GM12878 (cell line): ENCODE data around the gene LTBP4. TPM values are rescaled to one million over a fixed set of nuclear protein-coding genes. Genes with fewer than 3 reads are reported as not detected.

Source experiments
- BHLHE40 ChIP-seq, 2 experiments: fragments of 450-650 bp in 1 of 2; IDR thresholded peaks; 2 replicates each; pipeline ENCODE4 v1.6.1; 2011 to 2017; ENCODE audit warnings: low read depth in 2 of 2, borderline replicate concordance in 1 of 2, improper control_type of control experiment in 1 of 2, low read length in 1 of 2, mild to moderate bottlenecking in 1 of 2
- CBFB ChIP-seq: IDR thresholded peaks from 2 replicates; pipeline ENCODE4 v1.6.1; 2016; ENCODE audit warnings: antibody characterized with exemption, low read depth
- ESRRA ChIP-seq: IDR thresholded peaks from 2 replicates; pipeline ENCODE4 v1.6.1; 2012; ENCODE audit warnings: mild to moderate bottlenecking, low read length, improper control_type of control experiment
- ETV6 ChIP-seq, 2 experiments: fragments of 450-650 bp in 1 of 2; IDR thresholded peaks in 1 of 2; conservative IDR thresholded peaks in 1 of 2; 2 replicates each; pipeline ENCODE4 v1.6.1; 2014; ENCODE audit warnings: antibody characterized with exemption in 1 of 2, borderline replicate concordance in 1 of 2, low read depth in 1 of 2, mild to moderate bottlenecking in 1 of 2, moderate library complexity in 1 of 2
- GATAD2B ChIP-seq: fragments of 450-650 bp; conservative IDR thresholded peaks from 2 replicates; pipeline ENCODE4 v1.6.1; 2017; ENCODE audit warnings: low read depth, mild to moderate bottlenecking, moderate library complexity
- JUND ChIP-seq: IDR thresholded peaks from 2 replicates; pipeline ENCODE4 v1.6.1; 2012; ENCODE audit warnings: low read depth, mild to moderate bottlenecking, low read length, improper control_type of control experiment, moderate library complexity
- NBN ChIP-seq: fragments of 450-650 bp; IDR thresholded peaks from 2 replicates; pipeline ENCODE4 v1.6.1; 2016
- NR2C1 ChIP-seq: fragments of 450-650 bp; IDR thresholded peaks from 2 replicates; pipeline ENCODE4 v1.6.1; 2017; ENCODE audit warnings: antibody characterized with exemption, mild to moderate bottlenecking, moderate library complexity
- NR2F1 ChIP-seq: fragments of 450-650 bp; conservative IDR thresholded peaks from 2 replicates; pipeline ENCODE4 v1.6.1; 2017; ENCODE audit warnings: mild to moderate bottlenecking
- RB1 ChIP-seq: fragments of 450-650 bp; formaldehyde crosslinking; IDR thresholded peaks from 2 replicates; pipeline ENCODE4 v1.6.1; 2017; ENCODE audit warnings: mild to moderate bottlenecking, borderline replicate concordance
- SP1 ChIP-seq: IDR thresholded peaks from one replicate; pipeline ENCODE4 v1.6.1; 2011; ENCODE audit warnings: low read depth, low read length
- SUPT20H ChIP-seq: IDR thresholded peaks from 2 replicates; pipeline ENCODE4 v1.6.1; 2011; ENCODE audit warnings: low read depth, mild to moderate bottlenecking, low read length, moderate library complexity, borderline replicate concordance; ENCODE audit not compliant: control insufficient read depth
- ZNF207 ChIP-seq: fragments of 450-650 bp; IDR thresholded peaks from 2 replicates; pipeline ENCODE4 v1.6.1; 2014; ENCODE audit warnings: antibody characterized with exemption, mild to moderate bottlenecking, borderline replicate concordance
- ZNF217 ChIP-seq: fragments of 450-650 bp; IDR thresholded peaks from 2 replicates; pipeline ENCODE4 v1.6.1; 2017; ENCODE audit warnings: antibody characterized with exemption, mild to moderate bottlenecking
- polyA plus RNA-seq, 11 experiments: library from polyadenylated mRNA; depleted of rRNA in 4 of 11; unstranded in 6 of 11; stranded (reverse) in 5 of 11; fragments of >200 nt; fragmentation: Nextera tagmentation in 4 of 11; fragmentation: Illumina TruSeq in 1 of 11; extraction: Ambion mirVana in 4 of 11; extraction: Trizol in 1 of 11; gene quantifications; 1 replicate in 1 of 11; 2 replicates in 10 of 11; pipeline versions ENCODE4 v1.2.1 to v1.2.3, GENCODE V29; 2011 to 2016; ENCODE audit warnings: inconsistent platforms in 2 of 11, missing spikeins in 2 of 11, low read depth in 1 of 11
- total RNA-seq, 4 experiments: library from RNA; depleted of rRNA in 3 of 4; stranded (reverse); fragments of >200 nt in 3 of 4; fragmentation: Illumina TruSeq in 1 of 4; extraction: Trizol in 1 of 4; gene quantifications; 2 replicates each; pipeline versions ENCODE4 v1.2.1 to v1.2.3, GENCODE V29; 2013 to 2021
- TF ChIP-seq, protein P1 (sequence below), 3 experiments: IDR thresholded peaks in 2 of 3; conservative IDR thresholded peaks in 1 of 3; 2 replicates each; pipeline ENCODE4 v1.5.1; 2011; ENCODE audit warnings: low read depth in 3 of 3, low read length in 3 of 3, mild to moderate bottlenecking in 3 of 3, control low read depth in 2 of 3, moderate library complexity in 2 of 3, inconsistent platforms in 1 of 3, mixed read lengths in 1 of 3; ENCODE audit not compliant: control insufficient read depth in 2 of 3, insufficient read depth in 1 of 3; ENCODE audit errors: extremely low read depth in 1 of 3
- TF ChIP-seq, protein P2 (sequence below): fragments of 450-650 bp; IDR thresholded peaks from 2 replicates; pipeline ENCODE4 v1.6.1; 2016; ENCODE audit warnings: mild to moderate bottlenecking
- TF ChIP-seq, protein P3 (sequence below): fragments of 150-350 bp; IDR thresholded peaks from 2 replicates; pipeline ENCODE4 v1.6.1; 2016; ENCODE audit warnings: low read depth, low read length
- TF ChIP-seq, protein P4 (sequence below): fragments of 450-650 bp; conservative IDR thresholded peaks from 2 replicates; pipeline ENCODE4 v1.6.1; 2017; ENCODE audit warnings: mild to moderate bottlenecking, moderate library complexity

Gene LTBP4
- total and polyA plus RNA-seq, 10 of the 15 experiments (the other 5 are each of a cell fraction or from before 2014, with no cell fraction given) = 0.09 to 34.6 (median 8.5) TPM; not detected in 1

DNA sequence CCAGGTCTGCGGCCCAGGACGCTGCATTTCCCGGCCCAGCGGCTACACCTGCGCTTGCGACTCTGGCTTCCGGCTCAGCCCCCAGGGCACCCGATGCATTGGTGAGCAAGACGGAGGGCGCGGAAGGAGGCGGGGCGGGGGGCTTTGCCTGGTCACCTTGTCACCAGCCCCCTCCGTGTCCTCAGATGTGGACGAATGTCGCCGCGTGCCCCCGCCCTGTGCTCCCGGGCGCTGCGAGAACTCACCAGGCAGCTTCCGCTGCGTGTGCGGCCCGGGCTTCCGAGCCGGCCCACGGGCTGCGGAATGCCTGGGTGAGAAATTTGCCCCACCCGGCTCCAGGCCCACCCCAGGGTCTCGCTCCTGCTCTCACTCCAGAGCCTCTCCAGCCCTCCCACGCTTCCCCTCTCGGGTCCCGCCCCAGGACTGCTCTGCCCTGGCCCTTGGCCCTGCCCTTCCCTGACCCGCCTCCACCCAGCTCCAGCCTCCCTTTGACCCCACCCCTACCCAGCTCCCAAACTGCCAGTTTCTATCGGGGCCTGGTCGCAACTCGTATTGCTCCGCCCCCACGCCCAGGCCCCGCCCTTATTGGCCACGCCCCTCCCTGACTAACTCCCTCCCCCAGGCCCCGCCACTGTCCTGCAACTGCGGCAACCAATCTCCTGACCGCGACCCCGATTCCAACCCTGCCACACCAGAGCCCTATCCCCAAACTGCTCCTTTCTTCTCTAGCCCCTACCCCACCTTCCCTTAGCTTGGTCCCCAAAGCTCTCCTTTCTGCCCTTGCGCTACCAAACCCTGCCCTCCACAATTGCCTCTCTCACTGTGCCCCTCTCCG lies 8.6 kb downstream of the LTBP4 start (continued):
- TF ChIP-seq, protein P1, sequence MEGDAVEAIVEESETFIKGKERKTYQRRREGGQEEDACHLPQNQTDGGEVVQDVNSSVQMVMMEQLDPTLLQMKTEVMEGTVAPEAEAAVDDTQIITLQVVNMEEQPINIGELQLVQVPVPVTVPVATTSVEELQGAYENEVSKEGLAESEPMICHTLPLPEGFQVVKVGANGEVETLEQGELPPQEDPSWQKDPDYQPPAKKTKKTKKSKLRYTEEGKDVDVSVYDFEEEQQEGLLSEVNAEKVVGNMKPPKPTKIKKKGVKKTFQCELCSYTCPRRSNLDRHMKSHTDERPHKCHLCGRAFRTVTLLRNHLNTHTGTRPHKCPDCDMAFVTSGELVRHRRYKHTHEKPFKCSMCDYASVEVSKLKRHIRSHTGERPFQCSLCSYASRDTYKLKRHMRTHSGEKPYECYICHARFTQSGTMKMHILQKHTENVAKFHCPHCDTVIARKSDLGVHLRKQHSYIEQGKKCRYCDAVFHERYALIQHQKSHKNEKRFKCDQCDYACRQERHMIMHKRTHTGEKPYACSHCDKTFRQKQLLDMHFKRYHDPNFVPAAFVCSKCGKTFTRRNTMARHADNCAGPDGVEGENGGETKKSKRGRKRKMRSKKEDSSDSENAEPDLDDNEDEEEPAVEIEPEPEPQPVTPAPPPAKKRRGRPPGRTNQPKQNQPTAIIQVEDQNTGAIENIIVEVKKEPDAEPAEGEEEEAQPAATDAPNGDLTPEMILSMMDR (IDR thresholded peaks at IDR 0.05 in 2 of 3, conservative IDR thresholded peaks at IDR 0.05 in 1 of 3; ENCODE audit: control insufficient read depth in 2 of 3, extremely low read depth in 1 of 3, insufficient read depth in 1 of 3, low read depth in 3 of 3, low read length in 3 of 3) = 0 out of 6 replicates have a peak, but pooled peaks of 1 of the 3 experiments have one; percentile 0
- TF ChIP-seq JUND (no peak), BHLHE40 (IDR thresholded peaks at IDR 0.05; ENCODE audit: borderline replicate concordance in 1 of 2, low read depth in 2 of 2, low read length in 1 of 2) (peak in 1 of 2 experiments; percentile 48; a peak in 2 of 4 replicates), NR2C1 (no peak), SUPT20H (no peak), SP1 (peak; percentile 46), GATAD2B (peak; percentile 53; the same call in 1 of the 2 replicates), ETV6 (conservative IDR thresholded peaks at IDR 0.05 in 1 of 2, IDR thresholded peaks at IDR 0.05 in 1 of 2; ENCODE audit: borderline replicate concordance in 1 of 2, low read depth in 1 of 2) (no peak), CBFB (no peak), RB1 (peak; percentile 63; the same call in 1 of the 2 replicates), ZNF207 (0 out of 2 replicates have a peak, but pooled peaks have one; percentile 41), NR2F1 (peak; percentile 34), ZNF217 (no peak), NBN (peak; percentile 39; the same call in 1 of the 2 replicates), ESRRA (no peak)
- TF ChIP-seq, protein P2, sequence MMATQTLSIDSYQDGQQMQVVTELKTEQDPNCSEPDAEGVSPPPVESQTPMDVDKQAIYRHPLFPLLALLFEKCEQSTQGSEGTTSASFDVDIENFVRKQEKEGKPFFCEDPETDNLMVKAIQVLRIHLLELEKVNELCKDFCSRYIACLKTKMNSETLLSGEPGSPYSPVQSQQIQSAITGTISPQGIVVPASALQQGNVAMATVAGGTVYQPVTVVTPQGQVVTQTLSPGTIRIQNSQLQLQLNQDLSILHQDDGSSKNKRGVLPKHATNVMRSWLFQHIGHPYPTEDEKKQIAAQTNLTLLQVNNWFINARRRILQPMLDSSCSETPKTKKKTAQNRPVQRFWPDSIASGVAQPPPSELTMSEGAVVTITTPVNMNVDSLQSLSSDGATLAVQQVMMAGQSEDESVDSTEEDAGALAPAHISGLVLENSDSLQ = peak; percentile 13; the same call in 1 of the 2 replicates
- TF ChIP-seq, protein P3, sequence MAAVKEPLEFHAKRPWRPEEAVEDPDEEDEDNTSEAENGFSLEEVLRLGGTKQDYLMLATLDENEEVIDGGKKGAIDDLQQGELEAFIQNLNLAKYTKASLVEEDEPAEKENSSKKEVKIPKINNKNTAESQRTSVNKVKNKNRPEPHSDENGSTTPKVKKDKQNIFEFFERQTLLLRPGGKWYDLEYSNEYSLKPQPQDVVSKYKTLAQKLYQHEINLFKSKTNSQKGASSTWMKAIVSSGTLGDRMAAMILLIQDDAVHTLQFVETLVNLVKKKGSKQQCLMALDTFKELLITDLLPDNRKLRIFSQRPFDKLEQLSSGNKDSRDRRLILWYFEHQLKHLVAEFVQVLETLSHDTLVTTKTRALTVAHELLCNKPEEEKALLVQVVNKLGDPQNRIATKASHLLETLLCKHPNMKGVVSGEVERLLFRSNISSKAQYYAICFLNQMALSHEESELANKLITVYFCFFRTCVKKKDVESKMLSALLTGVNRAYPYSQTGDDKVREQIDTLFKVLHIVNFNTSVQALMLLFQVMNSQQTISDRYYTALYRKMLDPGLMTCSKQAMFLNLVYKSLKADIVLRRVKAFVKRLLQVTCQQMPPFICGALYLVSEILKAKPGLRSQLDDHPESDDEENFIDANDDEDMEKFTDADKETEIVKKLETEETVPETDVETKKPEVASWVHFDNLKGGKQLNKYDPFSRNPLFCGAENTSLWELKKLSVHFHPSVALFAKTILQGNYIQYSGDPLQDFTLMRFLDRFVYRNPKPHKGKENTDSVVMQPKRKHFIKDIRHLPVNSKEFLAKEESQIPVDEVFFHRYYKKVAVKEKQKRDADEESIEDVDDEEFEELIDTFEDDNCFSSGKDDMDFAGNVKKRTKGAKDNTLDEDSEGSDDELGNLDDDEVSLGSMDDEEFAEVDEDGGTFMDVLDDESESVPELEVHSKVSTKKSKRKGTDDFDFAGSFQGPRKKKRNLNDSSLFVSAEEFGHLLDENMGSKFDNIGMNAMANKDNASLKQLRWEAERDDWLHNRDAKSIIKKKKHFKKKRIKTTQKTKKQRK = no peak
- TF ChIP-seq, protein P4, sequence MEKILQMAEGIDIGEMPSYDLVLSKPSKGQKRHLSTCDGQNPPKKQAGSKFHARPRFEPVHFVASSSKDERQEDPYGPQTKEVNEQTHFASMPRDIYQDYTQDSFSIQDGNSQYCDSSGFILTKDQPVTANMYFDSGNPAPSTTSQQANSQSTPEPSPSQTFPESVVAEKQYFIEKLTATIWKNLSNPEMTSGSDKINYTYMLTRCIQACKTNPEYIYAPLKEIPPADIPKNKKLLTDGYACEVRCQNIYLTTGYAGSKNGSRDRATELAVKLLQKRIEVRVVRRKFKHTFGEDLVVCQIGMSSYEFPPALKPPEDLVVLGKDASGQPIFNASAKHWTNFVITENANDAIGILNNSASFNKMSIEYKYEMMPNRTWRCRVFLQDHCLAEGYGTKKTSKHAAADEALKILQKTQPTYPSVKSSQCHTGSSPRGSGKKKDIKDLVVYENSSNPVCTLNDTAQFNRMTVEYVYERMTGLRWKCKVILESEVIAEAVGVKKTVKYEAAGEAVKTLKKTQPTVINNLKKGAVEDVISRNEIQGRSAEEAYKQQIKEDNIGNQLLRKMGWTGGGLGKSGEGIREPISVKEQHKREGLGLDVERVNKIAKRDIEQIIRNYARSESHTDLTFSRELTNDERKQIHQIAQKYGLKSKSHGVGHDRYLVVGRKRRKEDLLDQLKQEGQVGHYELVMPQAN = no peak; the same call in 1 of the 2 replicates
- TF ChIP-seq, all 136 proteins: peak for 16
